Endothelial cell of umbilical vein (primary cell): ENCODE data around the gene CASP7. TPM values are rescaled to one million over a fixed set of nuclear protein-coding genes. Genes with fewer than 3 reads are reported as not detected.

Source experiments
- BruUV-seq: library from RNA; stranded (reverse); fragments of 400-500 nt; replicated peaks from 2 replicates; lab custom pipeline; 2021; lab: Mats Ljungman, UMichigan
- CTCF ChIA-PET: fragments of 300-600, 350-600 bp; sonication (Branson Sonifier 250); formaldehyde crosslinking; loops from one replicate; lab custom pipeline; 2021; ENCODE audit warnings: antibody characterized with exemption, inconsistent platforms; lab: Charles Lee
- POLR2A ChIA-PET: fragments of 300-600, 350-600 bp; sonication (Branson Sonifier 250); formaldehyde crosslinking; loops from one replicate; lab custom pipeline; 2021; ENCODE audit warnings: antibody characterized with exemption, inconsistent platforms; lab: Charles Lee
- DNase-seq: peaks from one replicate; pipeline ENCODE4 v3.0.0-alpha.2; 2011; ENCODE audit warnings: low read depth, low spot score
- FAIRE-seq: peaks from 2 replicates; lab custom pipeline; 2011; peaks lifted over from hg19 to GRCh38; lab: Jason Lieb, UNC
- H2AFZ ChIP-seq: 2 replicates; pipeline ENCODE4 v1.6.0; 2012; ENCODE audit warnings: low read depth, low read length, control low read depth, inconsistent platforms
- H3K27ac ChIP-seq: 2 replicates; pipeline ENCODE4 v1.5.1; 2011; ENCODE audit warnings: low read depth, mild to moderate bottlenecking, control low read depth, low read length, moderate library complexity; ENCODE audit not compliant: insufficient read depth
- H3K27me3 ChIP-seq, 2 experiments: 2 replicates each; pipeline versions ENCODE4 v1.6.0 to v1.6.1; 2011; ENCODE audit warnings: low read length in 2 of 2, mixed read lengths in 1 of 2; ENCODE audit not compliant: control insufficient read depth in 2 of 2, insufficient read depth in 2 of 2
- H3K36me3 ChIP-seq, 2 experiments: 2 replicates in 1 of 2; 3 replicates in 1 of 2; pipeline ENCODE4 v1.5.1; 2011; ENCODE audit warnings: low read length in 2 of 2, mild to moderate bottlenecking in 1 of 2, moderate library complexity in 1 of 2; ENCODE audit not compliant: control insufficient read depth in 2 of 2, insufficient read depth in 2 of 2; ENCODE audit errors: extremely low read depth in 1 of 2
- H3K4me1 ChIP-seq: 3 replicates; pipeline ENCODE4 v1.5.1; 2011; ENCODE audit warnings: mild to moderate bottlenecking, low read length; ENCODE audit not compliant: control insufficient read depth, insufficient read depth; ENCODE audit errors: extremely low read depth
- H3K4me2 ChIP-seq: 2 replicates; pipeline ENCODE4 v1.6.1; 2011; ENCODE audit warnings: low read length, control low read depth, mixed read lengths; ENCODE audit not compliant: insufficient read depth
- H3K4me3 ChIP-seq, 3 experiments: fragments of 200-600 bp in 1 of 3; sonication (generic), shearing (Covaris generic) in 1 of 3; replicated peaks in 1 of 3; 2 replicates each; pipeline ENCODE4 v1.5.1; 2011 to 2016; ENCODE audit warnings: control low read depth in 3 of 3, low read length in 3 of 3, mild to moderate bottlenecking in 2 of 3, inconsistent platforms in 1 of 3, low read depth in 1 of 3, moderate library complexity in 1 of 3; ENCODE audit not compliant: insufficient read depth in 1 of 3
- H3K79me2 ChIP-seq: 2 replicates; pipeline ENCODE4 v1.6.0; 2012; ENCODE audit warnings: low read length, inconsistent platforms; ENCODE audit not compliant: control insufficient read depth, insufficient read depth
- H3K9ac ChIP-seq: replicated peaks from 2 replicates; pipeline ENCODE3; 2011; ENCODE audit warnings: low read length, control low read depth; ENCODE audit not compliant: insufficient read depth; ENCODE audit errors: extremely low read depth
- H3K9me1 ChIP-seq: replicated peaks from 3 replicates; pipeline ENCODE4 v1.6.0; 2011; ENCODE audit warnings: mild to moderate bottlenecking, low read length; ENCODE audit not compliant: control insufficient read depth, insufficient read depth; ENCODE audit errors: extremely low read depth
- H3K9me3 ChIP-seq: replicated peaks from 2 replicates; pipeline ENCODE4 v1.5.1; 2012; ENCODE audit warnings: low read length, inconsistent platforms; ENCODE audit not compliant: control insufficient read depth, insufficient read depth
- H4K20me1 ChIP-seq: replicated peaks from 2 replicates; pipeline ENCODE3; 2011; ENCODE audit warnings: mild to moderate bottlenecking, low read length; ENCODE audit not compliant: control insufficient read depth, insufficient read depth; ENCODE audit errors: extremely low read depth
- CTCF ChIP-seq, 2 donors: IDR thresholded peaks; 1 replicate in 1 of 2; 2 replicates in 1 of 2; pipeline ENCODE4 v1.5.1; 2011; ENCODE audit warnings: low read length in 2 of 2, mild to moderate bottlenecking in 2 of 2, moderate library complexity in 2 of 2, control low read depth in 1 of 2, inconsistent platforms in 1 of 2, low read depth in 1 of 2; ENCODE audit not compliant: insufficient read depth in 1 of 2; ENCODE audit errors: extremely low read depth in 1 of 2
- EZH2 ChIP-seq: IDR thresholded peaks from 2 replicates; pipeline ENCODE4 v1.6.1; 2012; ENCODE audit warnings: borderline replicate concordance, low read depth, mild to moderate bottlenecking, moderate library complexity, low read length, inconsistent platforms; ENCODE audit not compliant: severe bottlenecking
- FOS ChIP-seq: IDR thresholded peaks from 2 replicates; pipeline ENCODE4 v1.6.1; 2011; ENCODE audit warnings: mild to moderate bottlenecking, low read length, moderate library complexity, borderline replicate concordance; ENCODE audit not compliant: insufficient read depth
- GATA2 ChIP-seq: IDR thresholded peaks from 2 replicates; pipeline ENCODE4 v1.7.0; 2011; ENCODE audit warnings: low read depth, mild to moderate bottlenecking, moderate library complexity, mixed read lengths, low read length; ENCODE audit not compliant: insufficient read length, insufficient read depth
- JUN ChIP-seq: IDR thresholded peaks from 2 replicates; pipeline ENCODE4 v1.6.1; 2011; ENCODE audit warnings: borderline replicate concordance, low read depth; ENCODE audit not compliant: insufficient read length, insufficient read depth
- MAX ChIP-seq: IDR thresholded peaks from 2 replicates; pipeline ENCODE4 v1.6.1; 2011; ENCODE audit not compliant: insufficient read depth, insufficient read length
- MYC ChIP-seq: IDR thresholded peaks from one replicate; pipeline ENCODE4 v1.6.1; 2011; ENCODE audit warnings: mild to moderate bottlenecking, low read depth, low read length
- POLR2A ChIP-seq: IDR thresholded peaks from 2 replicates; pipeline ENCODE4 v1.6.1; 2012; ENCODE audit warnings: low read depth, mild to moderate bottlenecking, control low read depth, low read length
- POLR2AphosphoS5 ChIP-seq: IDR thresholded peaks from 2 replicates; pipeline ENCODE4 v1.6.1; 2012; ENCODE audit warnings: low read depth, mild to moderate bottlenecking, control low read depth, low read length, moderate library complexity; ENCODE audit not compliant: insufficient read depth
- dilution Hi-C: fragments of 300-500 bp; cut with MboI; formaldehyde crosslinking; loops from one replicate; pipeline ENCODE4 v1.15.0; 2019; ENCODE audit warnings: low sequenced_read_pairs; ENCODE audit not compliant: extremely low pct_ligation_motif_present
- intact Hi-C: fragments of 100-400 bp; cut with micrococcal nuclease; formaldehyde crosslinking; loops from one replicate; pipeline ENCODE4 v1.10.0; 2022
- polyA plus RNA-seq, 4 experiments: library from polyadenylated mRNA; depleted of rRNA in 3 of 4; stranded (reverse) in 3 of 4; unstranded in 1 of 4; fragments of >200 nt; gene quantifications; 2 replicates each; pipeline versions ENCODE4 v1.2.1 to v1.2.3, GENCODE V29; 2011 to 2012; ENCODE audit warnings: missing spikeins in 1 of 4
- total RNA-seq: library from RNA; stranded (reverse); gene quantifications from 2 replicates; pipeline ENCODE4 v1.2.3, GENCODE V29; 2021

Gene CASP7
- total and polyA plus RNA-seq, 2 donors (not counting 3 experiments of a cell fraction or from before 2014, with no cell fraction given) = 14.6 to 54.3 TPM

- no peak for TF ChIP-seq EZH2
- no peak for TF ChIP-seq FOS
- no peak for TF ChIP-seq GATA2
- no peak for TF ChIP-seq MYC
- no peak for TF ChIP-seq MAX
- no peak for TF ChIP-seq CTCF (IDR thresholded peaks at IDR 0.05; ENCODE audit: extremely low read depth in 1 of 2, insufficient read depth in 1 of 2, low read depth in 1 of 2, low read length in 2 of 2)
- TF ChIP-seq POLR2AphosphoS5 = no peak
- no peak for TF ChIP-seq JUN
- no peak for TF ChIP-seq POLR2A
- DNase-seq (no peak), FAIRE-seq (no peak)
- Histone ChIP-seq H3K4me3 (no peak overlapping the region), H3K27ac (no peak overlapping the region), H3K9me1 (no peaks in the 10 kb centered on the region), H3K4me1 (no peaks in the 10 kb centered on the region), H3K9me3 (no peaks in the 10 kb centered on the region), H4K20me1 (no peaks in the 10 kb centered on the region), H3K36me3 (no peaks in the 10 kb centered on the region), H3K27me3 (peaks cover 3 to 6% of the 10 kb centered on the region in 2 experiments), H3K79me2 (no peaks in the 10 kb centered on the region), H3K4me2 (no peak overlapping the region), H3K9ac (no peak overlapping the region), H2AFZ (no peak overlapping the region)
- intact Hi-C loops = no loop called here
- ChIA-PET POLR2A (no interaction called here), CTCF (no interaction called here)
- no TSS peak for BruUV-seq
- dilution Hi-C loops = no loop called here
These were observed 31.9 kb upstream of the CASP7 start for GRCh38 chr10:113647812-113648211.
